ENCODE measurements around the gene ZNF605.

- no peak for TF ChIP-seq CTCF (IDR thresholded peaks at IDR 0.05)
- no peak for TF ChIP-seq POLR2AphosphoS5 (IDR thresholded peaks at IDR 0.05; ENCODE audit: low read depth, low read length)
- no peak for TF ChIP-seq REST (IDR thresholded peaks at IDR 0.05; ENCODE audit: insufficient read depth in 1 of 2, low read depth in 2 of 2, low read length in 1 of 2)
- no peak for TF ChIP-seq SIN3A (IDR thresholded peaks at IDR 0.05; ENCODE audit: borderline replicate concordance, insufficient read depth, low read depth, low read length)
- TF ChIP-seq TCF7L2 (IDR thresholded peaks at IDR 0.05; ENCODE audit: low read depth, low read length) = no peak
Measured at GRCh38 chr12:132949936-132950837, 5.9 kb downstream of the ZNF605 start.

Measured in Panc1 (cell line).